Vagina (tissue), 2 donors: ENCODE measurements around the gene NPC1. TPM values are rescaled to one million over a fixed set of nuclear protein-coding genes. Genes with fewer than 3 reads are reported as not detected.
"Not testable (repeated sequence)": the region's sequence is repeated elsewhere in the genome, so short reads cannot be mapped to it uniquely, and the experiment has no call there.

Source experiments
- DNase-seq, 2 donors: peaks; one replicate each; pipeline ENCODE4 v3.0.0-alpha.2; 2017; ENCODE audit errors: extremely low spot score in 2 of 2
- H3K27ac ChIP-seq: fragments of 200-600 bp; sonication (generic); one replicate; pipeline ENCODE4 v1.5.1; 2019
- H3K27me3 ChIP-seq: fragments of 200-600 bp; sonication (generic); one replicate; pipeline ENCODE4 v1.5.1; 2019
- H3K36me3 ChIP-seq, 2 donors: fragments of 200-600 bp; sonication (generic); one replicate each; pipeline ENCODE4 v1.5.1; 2017 to 2019
- H3K4me1 ChIP-seq: fragments of 200-600 bp; sonication (generic); one replicate; pipeline ENCODE4 v1.5.1; 2019
- H3K4me3 ChIP-seq, 2 donors: fragments of 200-600 bp; sonication (generic); 1 replicate in 1 of 2; 2 replicates in 1 of 2; pipeline ENCODE4 v1.5.1; 2016 to 2019
- H3K9me3 ChIP-seq: fragments of 200-600 bp; sonication (generic); one replicate; pipeline ENCODE4 v1.5.1; 2019
- POLR2A ChIP-seq, 2 donors: fragments of 450-650 bp; IDR thresholded peaks; one replicate each; pipeline ENCODE4 v1.6.1; 2017; ENCODE audit warnings: antibody characterized with exemption in 2 of 2, mild to moderate bottlenecking in 2 of 2, moderate library complexity in 2 of 2
- POLR2AphosphoS5 ChIP-seq, 2 donors: sonication (generic); formaldehyde crosslinking; IDR thresholded peaks; one replicate each; pipeline ENCODE4 v1.9.0; 2017; ENCODE audit warnings: antibody characterized with exemption in 2 of 2, mild to moderate bottlenecking in 2 of 2, low read depth in 1 of 2; ENCODE audit not compliant: insufficient read depth in 1 of 2
- intact Hi-C: fragments of 100-400 bp; cut with DNase I; formaldehyde crosslinking; loops from one replicate; pipeline ENCODE4 v1.15.1; 2023
- total RNA-seq: library from RNA; depleted of rRNA; stranded (reverse); fragments of >200 nt; gene quantifications from one replicate; pipeline ENCODE4 v1.2.3, GENCODE V29; 2016
- TF ChIP-seq, protein P1 (sequence below), 3 experiments: fragments of 450-650 bp in 2 of 3; fragments of 200-600 bp in 1 of 3; sonication (generic) in 1 of 3; IDR thresholded peaks; one replicate each; pipeline ENCODE4 v1.5.1; 2017 to 2019; ENCODE audit warnings: antibody characterized with exemption in 3 of 3, mild to moderate bottlenecking in 2 of 3, moderate library complexity in 2 of 3

The NPC1 gene
- total RNA-seq, 1 donor from 2014 or later = 89.9 TPM

DNA sequence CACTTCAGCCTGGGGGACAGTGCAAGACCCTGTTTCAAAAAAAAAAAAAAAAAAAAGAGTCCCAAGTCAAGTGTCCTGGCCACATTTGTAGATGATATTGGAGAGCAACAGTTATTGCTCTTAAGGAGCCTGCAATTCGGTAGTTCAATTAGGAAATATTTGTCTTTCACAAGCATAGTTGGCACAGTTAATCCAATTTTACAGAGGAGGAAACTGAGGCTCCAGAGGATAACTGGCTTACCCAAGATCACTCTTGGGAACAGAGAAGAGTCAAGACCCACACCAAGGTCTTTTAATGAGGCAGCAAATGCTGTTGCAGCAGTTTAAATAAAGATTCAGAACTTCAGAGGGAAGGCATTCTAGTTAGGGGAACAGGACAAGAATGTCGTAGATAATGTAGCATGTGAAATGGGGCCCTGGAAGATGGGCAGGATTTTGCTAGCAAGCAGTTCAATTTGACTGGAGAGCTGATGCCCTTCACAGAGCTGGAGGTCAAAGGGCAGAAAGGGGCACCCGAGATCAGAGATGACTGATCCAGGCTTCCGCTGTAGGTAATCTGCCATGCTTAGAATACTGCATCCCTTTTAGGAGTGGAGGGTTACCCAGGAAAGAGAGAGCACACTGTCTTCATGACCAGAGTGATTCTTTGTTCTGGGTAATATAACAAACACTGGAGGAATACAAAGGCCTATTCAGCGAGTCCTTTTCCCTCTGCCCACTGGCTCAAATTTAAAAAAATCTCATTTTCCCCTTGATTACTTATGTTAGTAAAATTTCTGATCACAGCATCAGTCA, 3.0 kb downstream of the NPC1 start:
- H3K4me1 ChIP-seq = peaks cover 73% of the 10 kb centered on the region
- no peaks in the 10 kb centered on the region for H3K9me3 ChIP-seq
- H3K4me3 ChIP-seq = peak overlapping the region in 1 of 2 donors; percentile 10
- TF ChIP-seq POLR2A (IDR thresholded peaks at IDR 0.05) (no peak), POLR2AphosphoS5 (IDR thresholded peaks at IDR 0.05; ENCODE audit: insufficient read depth in 1 of 2, low read depth in 1 of 2) (no peak)
- TF ChIP-seq, protein P1, sequence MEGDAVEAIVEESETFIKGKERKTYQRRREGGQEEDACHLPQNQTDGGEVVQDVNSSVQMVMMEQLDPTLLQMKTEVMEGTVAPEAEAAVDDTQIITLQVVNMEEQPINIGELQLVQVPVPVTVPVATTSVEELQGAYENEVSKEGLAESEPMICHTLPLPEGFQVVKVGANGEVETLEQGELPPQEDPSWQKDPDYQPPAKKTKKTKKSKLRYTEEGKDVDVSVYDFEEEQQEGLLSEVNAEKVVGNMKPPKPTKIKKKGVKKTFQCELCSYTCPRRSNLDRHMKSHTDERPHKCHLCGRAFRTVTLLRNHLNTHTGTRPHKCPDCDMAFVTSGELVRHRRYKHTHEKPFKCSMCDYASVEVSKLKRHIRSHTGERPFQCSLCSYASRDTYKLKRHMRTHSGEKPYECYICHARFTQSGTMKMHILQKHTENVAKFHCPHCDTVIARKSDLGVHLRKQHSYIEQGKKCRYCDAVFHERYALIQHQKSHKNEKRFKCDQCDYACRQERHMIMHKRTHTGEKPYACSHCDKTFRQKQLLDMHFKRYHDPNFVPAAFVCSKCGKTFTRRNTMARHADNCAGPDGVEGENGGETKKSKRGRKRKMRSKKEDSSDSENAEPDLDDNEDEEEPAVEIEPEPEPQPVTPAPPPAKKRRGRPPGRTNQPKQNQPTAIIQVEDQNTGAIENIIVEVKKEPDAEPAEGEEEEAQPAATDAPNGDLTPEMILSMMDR (IDR thresholded peaks at IDR 0.05) = no peak
- intact Hi-C loops = no loop called here
- DNase-seq = no peak
- no peaks in the 10 kb centered on the region for H3K36me3 ChIP-seq
- H3K27ac ChIP-seq = no peak overlapping the region
- no peaks in the 10 kb centered on the region for H3K27me3 ChIP-seq

DNA sequence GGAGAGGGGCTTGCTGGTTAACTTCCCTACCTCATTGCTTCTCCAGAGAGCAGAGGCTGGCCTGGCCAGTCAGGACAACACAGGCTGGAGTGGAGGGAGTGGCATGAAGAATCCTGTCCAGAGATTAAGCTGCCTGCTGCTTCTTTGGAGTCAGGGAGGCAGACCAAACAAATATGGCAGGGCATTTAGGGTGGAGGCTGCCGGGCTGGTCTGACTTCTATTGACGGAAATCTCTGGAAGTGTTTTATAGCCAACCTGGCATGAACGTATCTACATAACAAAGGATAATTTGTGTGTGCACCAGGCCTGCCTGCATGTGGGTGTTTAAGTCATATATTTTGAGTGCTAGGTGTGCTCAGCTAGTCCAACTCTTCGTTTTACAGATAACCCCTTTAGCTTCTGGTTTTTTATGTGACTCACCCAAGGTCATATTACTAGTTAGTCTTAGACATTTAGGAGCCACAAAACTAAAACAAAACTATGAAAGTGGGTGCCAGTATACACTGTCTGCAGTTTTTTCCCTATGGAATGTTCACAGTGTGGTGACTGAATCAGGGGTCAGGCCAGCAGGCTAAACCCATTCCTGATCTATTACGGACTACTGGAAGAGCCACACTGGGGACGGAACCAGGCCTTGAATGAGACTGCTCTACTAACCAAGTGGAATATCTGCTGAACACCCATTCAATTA, 5.5 kb downstream of the NPC1 start:
- Histone ChIP-seq H3K4me3 (no peak overlapping the region), H3K27me3 (no peaks in the 10 kb centered on the region), H3K4me1 (peaks cover 73% of the 10 kb centered on the region), H3K9me3 (no peaks in the 10 kb centered on the region), H3K36me3 (peaks cover 0 to 6% of the 10 kb centered on the region in 2 donors), H3K27ac (no peak overlapping the region)
- TF ChIP-seq, protein P1 (IDR thresholded peaks at IDR 0.05) = no peak
- no peak for TF ChIP-seq POLR2A (IDR thresholded peaks at IDR 0.05)
- no peak for TF ChIP-seq POLR2AphosphoS5 (IDR thresholded peaks at IDR 0.05; ENCODE audit: insufficient read depth in 1 of 2, low read depth in 1 of 2)
- peak in 1 of 2 donors; percentile 69 for DNase-seq
- intact Hi-C loops = no loop called here

DNA sequence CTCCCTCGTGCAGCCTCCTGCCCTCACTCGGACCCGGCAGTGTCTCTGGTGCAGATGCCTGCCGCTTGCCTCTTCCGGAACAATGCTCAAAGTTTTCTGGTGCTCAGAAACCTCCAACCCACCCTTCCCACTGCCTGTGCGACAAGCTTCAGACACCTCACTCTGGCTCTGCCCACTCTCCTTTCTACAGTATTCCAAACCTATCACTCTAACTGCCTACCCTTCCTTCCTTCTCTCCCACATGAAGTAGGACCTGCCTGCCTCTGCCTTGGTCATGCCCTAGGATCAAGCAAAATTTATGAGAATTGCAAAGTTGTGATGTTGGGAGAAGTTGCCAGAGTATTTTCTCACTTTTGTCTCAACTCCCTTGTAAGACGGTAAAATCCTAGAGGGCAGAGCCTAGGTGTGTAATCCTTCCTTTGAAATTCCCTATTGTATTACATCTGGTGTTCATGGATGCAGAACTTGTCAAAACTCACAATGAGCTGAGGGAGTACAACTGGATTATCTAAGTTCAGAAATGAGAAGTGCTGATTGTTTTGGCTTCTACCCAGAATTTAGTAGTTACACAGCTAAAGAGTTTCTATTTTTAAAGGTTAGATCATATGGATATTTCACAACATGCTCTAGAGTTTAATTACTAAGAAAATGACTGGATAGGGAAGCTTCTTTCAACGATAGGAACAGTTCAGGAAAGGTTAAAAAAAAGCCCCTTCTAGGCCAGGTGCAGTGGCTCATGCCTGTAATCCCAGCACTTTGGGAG, 7.2 kb downstream of the NPC1 start:
- no peak overlapping the region for H3K27ac ChIP-seq

GRCh38 chr18:23578067-23578701, 8.1 kb downstream of the NPC1 start:
- Histone ChIP-seq H3K4me1 (peaks cover 68% of the 10 kb centered on the region), H3K36me3 (peaks cover 0 to 6% of the 10 kb centered on the region in 2 donors), H3K27me3 (no peaks in the 10 kb centered on the region), H3K27ac (no peak overlapping the region), H3K4me3 (no peak overlapping the region), H3K9me3 (no peaks in the 10 kb centered on the region)
- TF ChIP-seq POLR2A (IDR thresholded peaks at IDR 0.05) (no peak), POLR2AphosphoS5 (IDR thresholded peaks at IDR 0.05; ENCODE audit: insufficient read depth in 1 of 2, low read depth in 1 of 2) (no peak)
- TF ChIP-seq, protein P1 (IDR thresholded peaks at IDR 0.05) = no peak
- intact Hi-C loops = no loop called here
- peak in 1 of 2 donors; percentile 34 for DNase-seq

More for the DNA sequence above, 7.2 kb downstream of the NPC1 start:
- intact Hi-C loops = no loop called here
- TF ChIP-seq, protein P1 (IDR thresholded peaks at IDR 0.05) = no peak
- no peak for TF ChIP-seq POLR2AphosphoS5 (IDR thresholded peaks at IDR 0.05; ENCODE audit: insufficient read depth in 1 of 2, low read depth in 1 of 2)
- no peak for TF ChIP-seq POLR2A (IDR thresholded peaks at IDR 0.05)
- DNase-seq = no peak
- H3K9me3 ChIP-seq = no peaks in the 10 kb centered on the region
- no peaks in the 10 kb centered on the region for H3K27me3 ChIP-seq
- peaks cover 0 to 6% of the 10 kb centered on the region in 2 donors for H3K36me3 ChIP-seq
- peaks cover 68% of the 10 kb centered on the region for H3K4me1 ChIP-seq
- no peak overlapping the region for H3K4me3 ChIP-seq

GRCh38 chr18:23577521-23577920, 8.8 kb downstream of the NPC1 start:
- peaks cover 65% of the 10 kb centered on the region for H3K4me1 ChIP-seq
- H3K36me3 ChIP-seq, DNase-seq, intact Hi-C loops, H3K27me3 ChIP-seq, H3K9me3 ChIP-seq, H3K27ac ChIP-seq, H3K4me3 ChIP-seq: not testable (repeated sequence)
